B cell (primary cell): ENCODE data around the gene RNU4-1. TPM values are rescaled to one million over a fixed set of nuclear protein-coding genes. Genes with fewer than 3 reads are reported as not detected.
A peak's percentile ranks its signal among the peaks of the same experiment; 100 is the strongest.

ENCODE experiments used
- ATAC-seq: fragments of 200-7000 bp; cut with Tn5 transposase; one replicate; pipeline ENCODE4 v1.10.0; 2021; ENCODE audit warnings: low read depth, mild to moderate bottlenecking, moderate number of reproducible peaks, moderate library complexity
- CTCF ChIA-PET: fragments of 350-600 bp; sonication (Branson Sonifier 250); formaldehyde crosslinking; loops from one replicate; lab custom pipeline; 2021; ENCODE audit warnings: antibody characterized with exemption, inconsistent platforms; lab: Charles Lee
- POLR2A ChIA-PET: fragments of 350-600 bp; sonication (Branson Sonifier 250); formaldehyde crosslinking; loops from one replicate; lab custom pipeline; 2021; ENCODE audit warnings: antibody characterized with exemption; lab: Charles Lee
- DNase-seq: peaks from one replicate; pipeline ENCODE4 v3.0.0; 2013
- H2AFZ ChIP-seq: 2 replicates; pipeline ENCODE4 v1.6.1; 2012; ENCODE audit warnings: mild to moderate bottlenecking, low read depth, low read length; ENCODE audit not compliant: insufficient read depth, poor library complexity, severe bottlenecking
- H3K27ac ChIP-seq, 2 donors: 1 replicate in 1 of 2; 2 replicates in 1 of 2; pipeline ENCODE4 v1.5.1; 2012 to 2013; ENCODE audit warnings: low read length in 2 of 2, mild to moderate bottlenecking in 2 of 2, moderate library complexity in 1 of 2
- H3K27me3 ChIP-seq, 4 experiments: fragments of 200-600 bp in 1 of 4; sonication (generic) in 1 of 4; replicated peaks in 1 of 4; 1 replicate in 2 of 4; 2 replicates in 2 of 4; pipeline versions ENCODE4 v1.6.1 to v1.7.0; 2013 to 2016; ENCODE audit warnings: low read length in 3 of 4, mild to moderate bottlenecking in 2 of 4, mixed read lengths in 1 of 4, moderate library complexity in 1 of 4; ENCODE audit not compliant: insufficient read depth in 4 of 4, control insufficient read depth in 3 of 4; ENCODE audit errors: control extremely low read depth in 1 of 4
- H3K36me3 ChIP-seq, 2 experiments: replicated peaks in 1 of 2; 1 replicate in 1 of 2; 2 replicates in 1 of 2; pipeline versions ENCODE4 v1.6.1 to v1.7.1; 2013; ENCODE audit warnings: low read length in 1 of 2; ENCODE audit not compliant: insufficient read depth in 2 of 2, control insufficient read depth in 1 of 2; ENCODE audit errors: control extremely low read depth in 1 of 2, extremely low read depth in 1 of 2
- H3K4me1 ChIP-seq, 2 donors: fragments of 200-600 bp in 1 of 2; sonication (generic) in 1 of 2; 1 replicate in 1 of 2; 2 replicates in 1 of 2; pipeline versions ENCODE4 v1.5.1 to v1.6.1; 2013 to 2017; ENCODE audit warnings: low read length in 2 of 2; ENCODE audit not compliant: control insufficient read depth in 2 of 2, insufficient read depth in 2 of 2
- H3K4me2 ChIP-seq: replicated peaks from 2 replicates; pipeline ENCODE3; 2012; ENCODE audit warnings: mild to moderate bottlenecking, low read depth, low read length; ENCODE audit not compliant: poor library complexity, severe bottlenecking
- H3K4me3 ChIP-seq, 5 experiments: fragments of 200-600 bp in 1 of 5; sonication (generic) in 1 of 5; 1 replicate in 3 of 5; 2 replicates in 2 of 5; pipeline versions ENCODE4 v1.5.1 to v1.7.0; 2011 to 2016; ENCODE audit warnings: low read length in 4 of 5, mild to moderate bottlenecking in 4 of 5, low read depth in 2 of 5, control low read depth in 1 of 5, moderate library complexity in 1 of 5; ENCODE audit not compliant: insufficient read depth in 1 of 5; ENCODE audit errors: control extremely low read depth in 1 of 5, extremely low read depth in 1 of 5
- H3K79me2 ChIP-seq: fragments of 200-600 bp; sonication (generic); one replicate; pipeline ENCODE4 v1.6.0; 2016; ENCODE audit warnings: low read length; ENCODE audit not compliant: control insufficient read depth, insufficient read depth
- H3K9ac ChIP-seq: fragments of 200-600 bp; sonication (generic); 2 replicates; pipeline ENCODE4 v1.6.1; 2017; ENCODE audit warnings: mild to moderate bottlenecking, low read length, moderate library complexity
- H3K9me3 ChIP-seq, 3 donors: one replicate each; pipeline versions ENCODE4 v1.6.1 to v1.7.1; 2013; ENCODE audit warnings: low read length in 2 of 3; ENCODE audit not compliant: control insufficient read depth in 2 of 3, insufficient read depth in 1 of 3; ENCODE audit errors: control extremely low read depth in 1 of 3
- H4K20me1 ChIP-seq: 2 replicates; pipeline ENCODE4 v1.6.0; 2012; ENCODE audit warnings: mild to moderate bottlenecking, low read length; ENCODE audit not compliant: insufficient read depth, control insufficient read depth, poor library complexity, severe bottlenecking
- H3K27ac Mint-ChIP-seq: one replicate; pipeline ENCODE4 v1.8.0; 2021; ENCODE audit warnings: mixed read lengths
- H3K27me3 Mint-ChIP-seq: one replicate; pipeline ENCODE4 v1.8.0; 2021; ENCODE audit warnings: mixed read lengths
- H3K4me1 Mint-ChIP-seq: one replicate; pipeline ENCODE4 v1.8.0; 2021; ENCODE audit warnings: mixed read lengths
- H3K4me3 Mint-ChIP-seq: one replicate; pipeline ENCODE4 v1.8.0; 2021; ENCODE audit warnings: mixed read lengths
- H3K9me3 Mint-ChIP-seq: one replicate; pipeline ENCODE4 v1.8.0; 2022; ENCODE audit warnings: mixed read lengths; ENCODE audit not compliant: insufficient read depth
- CTCF ChIP-seq: fragments of 200-600 bp; IDR thresholded peaks from one replicate; pipeline ENCODE4 v1.8.0; 2022; ENCODE audit warnings: antibody characterized with exemption, mild to moderate bottlenecking
- EZH2 ChIP-seq: IDR thresholded peaks from 2 replicates; pipeline ENCODE4 v1.6.1; 2012; ENCODE audit warnings: borderline replicate concordance, low read depth, mild to moderate bottlenecking, moderate library complexity, low read length; ENCODE audit not compliant: insufficient read depth, poor library complexity, severe bottlenecking
- WGBS: methylation state at CpG from one replicate; pipeline ENCODE4 v1.1.5; 2013; ENCODE audit warnings: missing lambda C conversion rate; ENCODE audit not compliant: insufficient coverage; 5-methylcytosine and 5-hydroxymethylcytosine counted together
- intact Hi-C: fragments of 100-400 bp; cut with micrococcal nuclease; formaldehyde crosslinking; loops from one replicate; pipeline ENCODE4 v1.10.0; 2022
- polyA plus RNA-seq: library from polyadenylated mRNA; depleted of rRNA; stranded (reverse); fragments of >200 nt; gene quantifications from 2 replicates; pipeline ENCODE4 v1.2.3, GENCODE V29; 2012
- total RNA-seq, 2 donors: library from RNA; stranded (reverse); fragments of 120-200 nt in 1 of 2; gene quantifications; 1 replicate in 1 of 2; 2 replicates in 1 of 2; pipeline versions ENCODE4 v1.2.3 to v1.2.4, GENCODE V29; 2013 to 2022

The RNU4-1 gene
- total and polyA plus RNA-seq, 2 donors (not counting 1 experiment from before 2014, with no cell fraction given): 3,269 TPM; not detected in 1

- Mint-ChIP-seq H3K4me3 (peak within 1 kb of the TSS; percentile 96), H3K9me3 (no peaks in the 10 kb centered on the region), H3K27me3 (no peaks in the 10 kb centered on the region), H3K27ac (peak within 1 kb of the TSS; percentile 88), H3K4me1 (peaks cover 7% of the 10 kb centered on the region)
- H3K4me2 ChIP-seq: peak within 1 kb of the TSS; percentile 96
- H3K36me3 ChIP-seq: no peaks in the 10 kb centered on the region
- H3K27ac ChIP-seq: peak within 1 kb of the TSS; percentile 16 to 34
- H3K27me3 ChIP-seq: no peaks in the 10 kb centered on the region
- H3K4me1 ChIP-seq: peaks cover 0 to 4% of the 10 kb centered on the region in 2 donors
- ATAC-seq (peak; percentile 100), DNase-seq (peak; percentile 94)
- no peaks in the 10 kb centered on the region for H3K9me3 ChIP-seq
- H3K79me2 ChIP-seq: peaks cover 3% of the 10 kb centered on the region
- intact Hi-C loops: loop anchor here (1.0 to 2.0 kb wide), 3 partner anchors 9 to 137 kb away; partner anchors contain the start of genes COX6A1 and RNU4-1
- no peaks in the 10 kb centered on the region for H4K20me1 ChIP-seq
- ChIA-PET POLR2A (interaction anchor here (0.7 to 3.0 kb wide), 10 partner anchors 10 to 1693 kb away, joined by 3 to 65 read pairs (median 6); partner anchors contain the start of genes COX6A1, RNU4-1, RNU4-2 and RPLP0), CTCF (interaction anchor here (0.6 to 2.9 kb wide), 24 partner anchors 9 to 1982 kb away, joined by 3 to 53 read pairs (median 4); partner anchors contain the start of genes DIABLO, PLA2G1B, PXN and RNU4-1)
- H3K9ac ChIP-seq: peak within 1 kb of the TSS; percentile 97
- peak within 1 kb of the TSS; percentile 98 for H2AFZ ChIP-seq
- 0% methylated on average over 10 of the region's 31 CpGs for whole genome bisulfite sequencing
- TF ChIP-seq CTCF (peak; percentile 76), EZH2 (no peak)
- peak within 1 kb of the TSS; percentile 72 to 99 (median 92) for H3K4me3 ChIP-seq
Measured at GRCh38 chr12:120301962-120302815, 9.2 kb upstream of the RNU4-1 start, which contains the start of gene SIRT4. TSS of gene SIRT4 (plus strand) at chr12:120302321. CDS start at chr12:120303562, 1,241 bp downstream.
